ENCODE data around the gene CD44. TPM values are rescaled to one million over a fixed set of nuclear protein-coding genes. Genes with fewer than 3 reads are reported as not detected.

Gene CD44
- total and polyA plus RNA-seq, 2 experiments from 2014 or later = 405 to 519 TPM

- Histone ChIP-seq H3K9me3 (ENCODE audit: low read depth) (no peaks in the 10 kb centered on the region), H3K9ac (0 out of 2 replicates have a peak overlapping the region, but pooled peaks have one; percentile 3), H3K4me3 (no peak overlapping the region), H3K27me3 (replicated peaks; ENCODE audit: insufficient read depth) (no peaks in the 10 kb centered on the region), H3K9me2 (ENCODE audit: insufficient read depth) (no peaks in the 10 kb centered on the region), H3K79me2 (ENCODE audit: insufficient read depth) (peaks cover 100% of the 10 kb centered on the region), H3K36me3 (ENCODE audit: low read depth) (peaks cover 95% of the 10 kb centered on the region), H4K20me1 (ENCODE audit: insufficient read depth) (no peaks in the 10 kb centered on the region), H3K27ac (peak overlapping the region; percentile 54), H3K4me2 (ENCODE audit: unreplicated experiment) (no peak overlapping the region), H3F3A (ENCODE audit: insufficient read depth) (peaks cover 100% of the 10 kb centered on the region), H2AFZ (no peak overlapping the region), H3K4me1 (ENCODE audit: insufficient read depth) (peaks cover 38% of the 10 kb centered on the region)
- WGBS, 2 experiments (ENCODE audit: low coverage in 1 of 2, low lambda C conversion rate in 2 of 2, missing lambda C conversion rate in 2 of 2) = 33 to 60% methylated on average over 3 of the region's 3 CpGs
- peak; percentile 57 for DNase-seq
- in situ Hi-C loops (cut with MboI) = no loop called here
- TF ChIP-seq EZH2phosphoT487 (IDR thresholded peaks at IDR 0.05; ENCODE audit: insufficient read depth, low read depth) = no peak
- TF ChIP-seq EZH2 (IDR thresholded peaks at IDR 0.05; ENCODE audit: insufficient read depth, poor library complexity, severe bottlenecking) = no peak
Measured at GRCh38 chr11:35192347-35192746, 53.4 kb downstream of the CD44 start.

- peaks cover 100% of the 10 kb centered on the region for H3F3A ChIP-seq (ENCODE audit: insufficient read depth)
- no peak overlapping the region for H3K4me3 ChIP-seq
- peaks cover 31% of the 10 kb centered on the region for H3K4me1 ChIP-seq (ENCODE audit: insufficient read depth)
- DNase-seq = no peak
- WGBS, 2 experiments (ENCODE audit: low coverage in 1 of 2, low lambda C conversion rate in 2 of 2, missing lambda C conversion rate in 2 of 2) = 86% methylated on average over 6 of the region's 6 CpGs
- no peak overlapping the region for H2AFZ ChIP-seq
- H3K27me3 ChIP-seq (replicated peaks; ENCODE audit: insufficient read depth) = no peaks in the 10 kb centered on the region
- no peak overlapping the region for H3K4me2 ChIP-seq (ENCODE audit: unreplicated experiment)
- no peak overlapping the region for H3K9ac ChIP-seq
- H3K79me2 ChIP-seq (ENCODE audit: insufficient read depth) = peaks cover 100% of the 10 kb centered on the region
- H3K27ac ChIP-seq = peak overlapping the region; percentile 54; the same call in 1 of the 2 replicates
- H3K9me2 ChIP-seq (ENCODE audit: insufficient read depth) = no peaks in the 10 kb centered on the region
- H3K36me3 ChIP-seq (ENCODE audit: low read depth) = peaks cover 93% of the 10 kb centered on the region
- no peaks in the 10 kb centered on the region for H4K20me1 ChIP-seq (ENCODE audit: insufficient read depth)
- in situ Hi-C loops (cut with MboI) = no loop called here
- TF ChIP-seq EZH2 (IDR thresholded peaks at IDR 0.05; ENCODE audit: insufficient read depth, poor library complexity, severe bottlenecking) = no peak
- no peaks in the 10 kb centered on the region for H3K9me3 ChIP-seq (ENCODE audit: low read depth)
Measured at GRCh38 chr11:35193767-35194166, 54.8 kb downstream of the CD44 start.

GRCh38 chr11:35197292-35197691, 58.3 kb downstream of the CD44 start:
- Histone ChIP-seq H3K4me3 (no peak overlapping the region), H3F3A (ENCODE audit: insufficient read depth) (peaks cover 98% of the 10 kb centered on the region), H3K9me3 (ENCODE audit: low read depth) (no peaks in the 10 kb centered on the region), H3K27me3 (replicated peaks; ENCODE audit: insufficient read depth) (no peaks in the 10 kb centered on the region), H3K36me3 (ENCODE audit: low read depth) (peaks cover 91% of the 10 kb centered on the region), H3K79me2 (ENCODE audit: insufficient read depth) (peaks cover 100% of the 10 kb centered on the region), H4K20me1 (ENCODE audit: insufficient read depth) (no peaks in the 10 kb centered on the region), H3K27ac (0 out of 2 replicates have a peak overlapping the region, but pooled peaks have one; percentile 8), H3K9me2 (ENCODE audit: insufficient read depth) (no peaks in the 10 kb centered on the region), H3K4me1 (ENCODE audit: insufficient read depth) (peaks cover 11% of the 10 kb centered on the region), H3K4me2 (ENCODE audit: unreplicated experiment) (no peak overlapping the region), H2AFZ (no peak overlapping the region), H3K9ac (no peak overlapping the region)
- in situ Hi-C loops (cut with MboI) = no loop called here
- WGBS, 2 experiments (ENCODE audit: low coverage in 1 of 2, low lambda C conversion rate in 2 of 2, missing lambda C conversion rate in 2 of 2) = 97 to 100% methylated on average over 1 of the region's 1 CpG
- no peak for TF ChIP-seq EZH2 (IDR thresholded peaks at IDR 0.05; ENCODE audit: insufficient read depth, poor library complexity, severe bottlenecking)
- no peak for DNase-seq

- H2AFZ ChIP-seq = no peak overlapping the region
- H3K4me2 ChIP-seq (ENCODE audit: unreplicated experiment) = no peak overlapping the region
- H3K79me2 ChIP-seq (ENCODE audit: insufficient read depth) = peaks cover 100% of the 10 kb centered on the region
- H4K20me1 ChIP-seq (ENCODE audit: insufficient read depth) = no peaks in the 10 kb centered on the region
- no peak for TF ChIP-seq EZH2phosphoT487 (IDR thresholded peaks at IDR 0.05; ENCODE audit: insufficient read depth, low read depth)
- TF ChIP-seq EZH2 (IDR thresholded peaks at IDR 0.05; ENCODE audit: insufficient read depth, poor library complexity, severe bottlenecking) = no peak
- H3K9me2 ChIP-seq (ENCODE audit: insufficient read depth) = no peaks in the 10 kb centered on the region
- H3K9ac ChIP-seq = no peak overlapping the region
- peaks cover 98% of the 10 kb centered on the region for H3F3A ChIP-seq (ENCODE audit: insufficient read depth)
- H3K27me3 ChIP-seq (replicated peaks; ENCODE audit: insufficient read depth) = no peaks in the 10 kb centered on the region
- no peaks in the 10 kb centered on the region for H3K4me1 ChIP-seq (ENCODE audit: insufficient read depth)
- H3K27ac ChIP-seq = no peak overlapping the region
- in situ Hi-C loops (cut with MboI) = no loop called here
- WGBS, 2 experiments (ENCODE audit: low coverage in 1 of 2, low lambda C conversion rate in 2 of 2, missing lambda C conversion rate in 2 of 2) = 99% methylated on average over 7 of the region's 7 CpGs
- no peak for DNase-seq
- H3K36me3 ChIP-seq (ENCODE audit: low read depth) = peaks cover 96% of the 10 kb centered on the region
- no peak overlapping the region for H3K4me3 ChIP-seq
- H3K9me3 ChIP-seq (ENCODE audit: low read depth) = no peaks in the 10 kb centered on the region
Measured at GRCh38 chr11:35200811-35201341, 61.9 kb downstream of the CD44 start.

DNA sequence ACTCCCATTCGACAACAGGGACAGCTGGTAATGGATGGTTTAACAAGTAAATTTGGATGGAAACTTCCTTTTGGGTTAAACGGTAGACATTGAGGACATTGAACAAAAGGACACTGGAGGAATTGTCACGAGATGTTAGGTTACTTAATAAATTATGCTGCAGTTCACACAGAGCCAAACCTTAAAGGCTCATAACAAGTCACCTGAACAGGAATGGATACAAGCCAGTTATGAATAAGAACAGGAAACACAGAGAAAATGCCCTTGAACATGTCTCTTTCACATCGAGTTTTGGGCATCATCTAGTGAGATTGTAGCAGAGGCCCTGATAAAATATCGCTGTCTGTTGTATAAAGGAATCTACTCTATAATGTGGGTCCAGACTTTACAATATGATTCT, 65.6 kb downstream of the CD44 start:
- H2AFZ ChIP-seq = no peak overlapping the region
- H3K79me2 ChIP-seq (ENCODE audit: insufficient read depth) = peaks cover 99% of the 10 kb centered on the region
- H3K4me3 ChIP-seq = no peak overlapping the region
- no peaks in the 10 kb centered on the region for H3K27me3 ChIP-seq (replicated peaks; ENCODE audit: insufficient read depth)
- peaks cover 92% of the 10 kb centered on the region for H3K36me3 ChIP-seq (ENCODE audit: low read depth)
- H3K9ac ChIP-seq = no peak overlapping the region
- H3K4me2 ChIP-seq (ENCODE audit: unreplicated experiment) = no peak overlapping the region
- H4K20me1 ChIP-seq (ENCODE audit: insufficient read depth) = no peaks in the 10 kb centered on the region
- in situ Hi-C loops (cut with MboI) = no loop called here
- H3K9me3 ChIP-seq (ENCODE audit: low read depth) = no peaks in the 10 kb centered on the region
- TF ChIP-seq EZH2 (IDR thresholded peaks at IDR 0.05; ENCODE audit: insufficient read depth, poor library complexity, severe bottlenecking) (no peak), EZH2phosphoT487 (IDR thresholded peaks at IDR 0.05; ENCODE audit: insufficient read depth, low read depth) (no peak)
- H3K4me1 ChIP-seq (ENCODE audit: insufficient read depth) = no peaks in the 10 kb centered on the region
- peaks cover 97% of the 10 kb centered on the region for H3F3A ChIP-seq (ENCODE audit: insufficient read depth)
- H3K9me2 ChIP-seq (ENCODE audit: insufficient read depth) = no peaks in the 10 kb centered on the region
- 0 out of 2 replicates have a peak overlapping the region, but pooled peaks have one; percentile 1 for H3K27ac ChIP-seq
- 88 to 94% methylated on average over 5 of the region's 5 CpGs for WGBS, 2 experiments (ENCODE audit: low coverage in 1 of 2, low lambda C conversion rate in 2 of 2, missing lambda C conversion rate in 2 of 2)
- DNase-seq = no peak

All from GM23248 (cell line).